Tibial nerve (tissue), 3 donors: Measurements from ENCODE around the gene KDM8.

ENCODE experiments used
- CTCF ChIP-seq, 5 experiments: fragments of 200-600 bp in 3 of 5; fragments of 450-650 bp in 2 of 5; sonication (generic) in 3 of 5; IDR thresholded peaks; one replicate each; pipeline ENCODE4 v1.5.1; 2016 to 2019; ENCODE audit warnings: antibody characterized with exemption in 5 of 5, mild to moderate bottlenecking in 3 of 5, moderate library complexity in 2 of 5
- POLR2A ChIP-seq, 2 donors: fragments of 450-650 bp; IDR thresholded peaks; one replicate each; pipeline ENCODE4 v1.6.1; 2017; ENCODE audit warnings: antibody characterized with exemption in 2 of 2, mild to moderate bottlenecking in 2 of 2, moderate library complexity in 2 of 2

- TF ChIP-seq POLR2A (IDR thresholded peaks at IDR 0.05) (no peak), CTCF (IDR thresholded peaks at IDR 0.05) (peak; percentile 85 to 96 (median 91))
These were observed 48.4 kb upstream of the KDM8 start for GRCh38 chr16:27154705-27155521.
